Limb (tissue), 2 donors: Measurements from ENCODE around the gene STAT3.
"Not testable (repeated sequence)": the region's sequence is repeated elsewhere in the genome, so short reads cannot be mapped to it uniquely, and the experiment has no call there.

Experiments used
- DNase-seq, 2 donors: peaks; one replicate each; pipeline ENCODE4 v3.0.0-alpha.2; 2016; ENCODE audit errors: extremely low spot score in 2 of 2

The STAT3 gene

GRCh38 chr17:42388381-42389134 is at the start of gene STAT3:
Gene STAT3 (minus strand): TSS chr17:42388442. CDS start chr17:42348516, 39,926 bp downstream.
- peak; percentile 100 for DNase-seq

- DNase-seq: peak in 1 of 2 donors; percentile 79
Observed at GRCh38 chr17:42436391-42436790, 48.1 kb upstream of the STAT3 start.

GRCh38 chr17:42431758-42432161 is 43.5 kb upstream of the STAT3 start:
- no peak for DNase-seq

GRCh38 chr17:42429726-42430447 is 41.6 kb upstream of the STAT3 start:
- DNase-seq: peak in 1 of 2 donors; percentile 57

- peak in 1 of 2 donors; percentile 67 for DNase-seq
Observed at GRCh38 chr17:42428141-42428944, 40.1 kb upstream of the STAT3 start.

- no peak for DNase-seq
Observed at GRCh38 chr17:42424991-42425610, 36.9 kb upstream of the STAT3 start.

GRCh38 chr17:42423766-42424165 is 35.5 kb upstream of the STAT3 start:
- DNase-seq: no peak

GRCh38 chr17:42422958-42423712 is 34.9 kb upstream of the STAT3 start, which contains the start of gene CAVIN1:
Gene CAVIN1 (minus strand): TSS chr17:42423256. CDS start chr17:42423097, 159 bp downstream.
- peak; percentile 97 to 98 for DNase-seq

- no peak for DNase-seq
Observed at GRCh38 chr17:42422412-42422957, 34.2 kb upstream of the STAT3 start.

GRCh38 chr17:42421507-42422338 is 33.5 kb upstream of the STAT3 start:
- DNase-seq: peak in 1 of 2 donors; percentile 71

- DNase-seq: no peak
Observed at GRCh38 chr17:42421136-42421506, 32.9 kb upstream of the STAT3 start.

GRCh38 chr17:42417981-42418380 is 29.7 kb upstream of the STAT3 start:
- DNase-seq: not testable (repeated sequence)

- no peak for DNase-seq
Observed at GRCh38 chr17:42414704-42415409, 26.6 kb upstream of the STAT3 start.

GRCh38 chr17:42413464-42414040 is 25.3 kb upstream of the STAT3 start:
- DNase-seq: no peak

- no peak for DNase-seq
Observed at GRCh38 chr17:42411905-42412679, 23.9 kb upstream of the STAT3 start.

GRCh38 chr17:42411361-42411760 is 23.1 kb upstream of the STAT3 start:
- DNase-seq: no peak

GRCh38 chr17:42410319-42410685 is 22.1 kb upstream of the STAT3 start:
- DNase-seq: no peak
